GM12873 (cell line): Measurements from ENCODE around the gene MNT.

Experiments
- TF ChIP-seq, protein P1 (sequence below): IDR thresholded peaks from 2 replicates; pipeline ENCODE4 v1.5.1; 2012; ENCODE audit warnings: low read depth, mild to moderate bottlenecking, moderate library complexity, low read length, control low read depth; ENCODE audit not compliant: insufficient read depth; ENCODE audit errors: missing control alignments

The MNT gene

DNA sequence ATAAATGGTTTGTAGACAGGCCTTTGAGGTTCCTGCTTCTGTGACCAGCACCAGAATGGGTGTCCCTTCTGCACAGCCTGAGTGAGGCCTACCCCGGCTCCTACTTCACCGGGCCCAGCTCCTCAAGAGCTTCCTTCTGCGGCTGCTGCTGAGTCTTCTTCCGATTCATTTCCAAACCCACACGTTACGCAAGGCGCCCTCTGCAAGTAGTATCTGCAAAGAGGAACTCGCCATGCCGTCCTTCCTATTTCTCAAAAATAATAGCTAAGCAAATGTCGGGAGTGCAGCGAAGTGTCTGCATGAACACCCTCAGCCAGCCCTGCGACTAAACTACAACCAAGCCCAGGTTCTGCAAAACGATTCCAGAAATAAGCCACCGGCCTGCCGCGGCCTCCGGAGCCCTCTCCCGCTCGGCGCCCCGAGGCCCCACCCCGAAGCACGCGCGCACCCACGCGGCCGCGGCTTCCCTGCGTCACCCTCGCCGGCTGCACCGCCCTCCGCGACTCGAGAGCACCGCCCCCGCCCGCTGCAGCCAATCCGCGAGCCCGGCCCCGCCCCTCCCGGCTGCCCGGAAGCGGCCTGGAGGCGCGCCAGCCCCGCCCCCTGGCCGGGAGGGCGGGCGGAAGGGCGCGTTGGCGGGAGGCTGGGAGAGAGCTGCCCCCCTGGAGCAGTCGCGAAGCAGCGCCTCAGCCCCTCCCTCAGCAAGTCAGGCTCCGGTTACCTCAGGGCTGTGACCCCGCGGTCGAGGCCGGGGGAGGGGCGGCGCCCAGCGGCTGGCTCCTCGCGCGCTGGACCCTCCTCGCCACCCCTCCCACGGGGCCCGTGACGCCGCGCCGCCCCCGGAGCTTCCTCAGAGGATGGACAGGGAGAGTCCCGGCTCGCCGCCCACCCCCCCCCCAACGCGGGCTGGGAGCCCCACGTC lies 8.3 kb downstream of the MNT start:
- TF ChIP-seq, protein P1, sequence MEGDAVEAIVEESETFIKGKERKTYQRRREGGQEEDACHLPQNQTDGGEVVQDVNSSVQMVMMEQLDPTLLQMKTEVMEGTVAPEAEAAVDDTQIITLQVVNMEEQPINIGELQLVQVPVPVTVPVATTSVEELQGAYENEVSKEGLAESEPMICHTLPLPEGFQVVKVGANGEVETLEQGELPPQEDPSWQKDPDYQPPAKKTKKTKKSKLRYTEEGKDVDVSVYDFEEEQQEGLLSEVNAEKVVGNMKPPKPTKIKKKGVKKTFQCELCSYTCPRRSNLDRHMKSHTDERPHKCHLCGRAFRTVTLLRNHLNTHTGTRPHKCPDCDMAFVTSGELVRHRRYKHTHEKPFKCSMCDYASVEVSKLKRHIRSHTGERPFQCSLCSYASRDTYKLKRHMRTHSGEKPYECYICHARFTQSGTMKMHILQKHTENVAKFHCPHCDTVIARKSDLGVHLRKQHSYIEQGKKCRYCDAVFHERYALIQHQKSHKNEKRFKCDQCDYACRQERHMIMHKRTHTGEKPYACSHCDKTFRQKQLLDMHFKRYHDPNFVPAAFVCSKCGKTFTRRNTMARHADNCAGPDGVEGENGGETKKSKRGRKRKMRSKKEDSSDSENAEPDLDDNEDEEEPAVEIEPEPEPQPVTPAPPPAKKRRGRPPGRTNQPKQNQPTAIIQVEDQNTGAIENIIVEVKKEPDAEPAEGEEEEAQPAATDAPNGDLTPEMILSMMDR = no peak

DNA sequence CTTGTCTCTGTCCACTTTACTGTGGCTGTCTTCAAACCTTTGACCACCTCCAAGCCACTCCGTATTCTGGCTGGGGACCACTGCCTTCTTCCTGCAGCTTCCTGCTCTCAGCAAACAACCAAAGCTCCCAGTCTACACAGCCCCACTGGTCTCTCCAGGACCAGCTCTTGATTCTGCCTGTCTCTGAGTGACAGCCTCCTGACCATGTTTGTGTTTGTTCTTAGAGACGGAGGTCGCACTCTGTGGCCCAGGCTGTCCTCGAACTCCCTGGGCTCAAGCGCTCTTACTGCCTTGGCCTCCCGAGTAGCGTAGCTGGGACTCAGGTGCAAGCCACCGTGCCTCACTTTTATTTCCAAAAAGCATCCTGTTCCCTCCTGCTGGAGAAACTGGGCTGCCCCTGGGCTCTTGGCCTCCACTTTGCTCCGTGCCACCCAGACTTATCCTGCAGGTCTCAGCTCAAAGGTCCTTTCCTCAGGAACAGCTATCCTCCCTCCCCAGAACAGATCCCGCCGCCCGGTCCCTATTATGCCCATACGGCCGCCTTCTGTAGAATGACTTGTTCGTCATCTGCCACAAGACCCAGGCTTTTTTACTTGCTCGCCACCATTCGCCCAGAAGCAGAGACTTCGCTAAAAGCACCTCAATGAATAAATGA lies 9.1 kb downstream of the MNT start:
- TF ChIP-seq, protein P1 = no peak

DNA sequence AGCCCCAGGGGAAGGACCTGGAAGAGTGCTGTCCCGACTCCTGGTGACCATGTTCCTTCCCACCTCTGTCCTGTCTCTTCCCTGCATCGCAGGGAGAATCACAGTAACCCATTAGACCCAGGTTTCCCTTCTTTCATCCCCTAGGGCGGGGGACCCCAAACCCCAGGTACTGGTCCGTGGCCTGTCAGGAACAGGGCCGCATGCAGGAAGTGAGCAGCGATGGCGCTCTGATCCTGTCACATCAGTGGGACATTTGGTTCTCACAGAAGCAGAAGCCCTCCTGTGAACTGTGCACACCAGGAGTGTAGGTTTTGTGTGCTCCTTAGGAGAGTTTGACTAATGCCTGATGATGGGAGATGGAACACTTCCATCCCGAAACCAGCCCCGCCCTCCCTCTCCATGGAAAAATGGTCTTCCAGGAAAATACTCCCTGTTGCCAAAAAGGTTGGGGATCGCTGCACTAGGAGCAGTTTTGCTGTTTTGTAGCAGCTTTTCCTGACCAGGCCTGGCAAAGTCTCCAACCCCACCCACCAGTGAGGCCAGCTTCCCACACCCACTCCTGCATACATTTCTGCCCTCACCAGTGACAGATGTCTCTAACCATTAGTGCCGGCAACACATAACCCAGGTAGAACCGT lies 10.5 kb downstream of the MNT start:
- TF ChIP-seq, protein P1 = no peak

DNA sequence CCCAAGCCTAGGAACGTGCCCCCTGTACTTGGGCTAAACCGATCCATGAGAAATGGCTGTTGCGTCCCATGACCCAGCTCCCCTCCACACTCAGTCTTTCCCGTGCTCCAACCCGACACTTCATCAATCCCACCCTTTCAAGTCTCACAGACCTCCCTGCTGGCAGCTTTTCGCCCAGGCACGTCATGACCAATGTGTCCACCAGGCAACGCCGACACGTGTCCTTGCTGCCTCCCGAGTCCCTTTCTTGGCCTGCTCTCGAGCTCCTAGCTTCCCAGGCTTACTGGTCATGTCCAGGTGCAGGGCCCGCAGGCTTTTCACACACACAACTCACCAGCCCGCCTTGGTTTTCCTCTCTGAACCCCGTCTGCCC lies 12.2 kb downstream of the MNT start:
- TF ChIP-seq, protein P1 = no peak

DNA sequence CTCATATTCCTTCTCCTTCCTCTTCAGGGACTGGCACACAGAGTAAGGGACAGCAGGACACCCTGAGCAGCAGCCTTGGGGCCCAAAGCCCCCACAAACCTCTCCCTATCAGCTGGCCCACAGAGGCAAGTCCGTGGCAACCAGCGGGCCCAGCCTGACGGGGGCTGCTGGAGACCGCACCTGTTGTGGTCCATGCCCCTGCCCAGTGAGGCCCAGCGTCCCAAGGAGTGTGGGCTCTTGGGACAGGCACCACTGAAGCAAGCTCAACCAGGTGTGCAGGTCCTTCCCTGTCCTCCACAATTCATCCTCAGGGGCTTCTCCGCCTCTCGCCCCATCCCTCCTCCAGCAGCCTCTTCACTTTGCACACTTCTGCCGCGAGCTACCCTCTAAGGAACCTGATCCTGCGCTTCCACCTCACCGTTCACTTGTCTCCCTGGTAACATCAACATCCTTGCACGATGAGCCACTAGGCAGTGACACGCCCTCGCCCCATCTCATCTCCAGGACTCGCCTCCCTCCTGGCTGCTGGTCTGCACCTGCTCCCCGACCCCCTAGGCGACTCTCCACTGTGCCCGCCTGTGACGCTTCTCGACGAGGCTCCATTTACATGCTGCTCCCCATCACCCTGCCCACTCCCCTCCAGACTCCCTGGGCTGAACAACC lies 12.7 kb downstream of the MNT start:
- TF ChIP-seq, protein P1 = no peak

DNA sequence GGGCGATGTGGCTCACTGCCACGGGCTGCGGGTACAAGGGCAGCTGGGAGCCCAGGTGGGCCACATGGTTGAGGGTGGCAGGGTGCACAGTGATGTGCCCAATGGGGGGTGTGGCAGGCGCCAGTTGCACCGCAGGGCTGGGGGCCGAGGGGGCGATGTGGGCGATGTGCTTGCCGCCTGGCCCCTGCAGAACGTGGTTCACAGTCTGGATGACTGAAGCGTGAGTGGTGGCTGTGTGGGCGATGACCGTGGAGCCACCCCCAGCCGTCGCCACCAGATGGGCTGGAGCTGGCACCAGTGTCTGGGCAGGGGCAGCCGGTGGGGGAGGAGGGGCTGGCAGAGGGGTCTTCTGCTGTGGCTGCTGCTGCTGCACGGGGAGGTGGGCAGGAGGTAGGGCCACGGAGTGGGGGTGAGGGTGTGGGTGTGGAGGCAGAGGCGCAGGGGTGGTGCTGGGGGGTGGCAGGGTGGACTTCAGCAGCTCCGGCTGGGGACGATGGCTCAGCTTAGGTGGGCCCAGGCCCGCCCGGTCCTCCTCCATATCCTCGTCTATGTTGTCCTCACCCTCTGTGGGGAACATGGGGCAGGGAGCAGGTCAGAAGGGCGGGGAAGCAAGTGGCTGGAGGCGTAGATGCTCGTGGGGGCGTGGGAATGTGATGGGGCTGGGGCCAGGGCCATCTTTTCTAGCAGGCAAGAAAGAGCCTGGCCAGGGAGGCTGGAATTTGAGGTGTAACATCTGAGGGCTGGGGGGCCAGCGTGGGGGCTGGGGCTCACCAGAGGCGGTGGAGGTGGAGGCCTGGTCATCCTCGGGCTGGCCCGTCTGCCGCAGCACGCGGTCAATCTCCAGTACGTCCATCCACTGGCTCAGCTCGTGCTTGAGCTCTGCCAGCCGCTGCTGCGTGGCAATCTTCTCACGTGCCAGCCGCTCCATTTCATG lies 13.5 kb downstream of the MNT start:
- TF ChIP-seq, protein P1 = no peak
